Measurements from ENCODE around the gene HSPB9.

- no peak for TF ChIP-seq ZFP3 (CRISPR knock-in tag; IDR thresholded peaks at IDR 0.05)
- no peak for TF ChIP-seq PATZ1 (CRISPR knock-in tag; IDR thresholded peaks at IDR 0.05; ENCODE audit: borderline replicate concordance)
- no peak for TF ChIP-seq ZFP30 (CRISPR knock-in tag; IDR thresholded peaks at IDR 0.05)
- no peak for TF ChIP-seq GLIS3 (CRISPR knock-in tag; IDR thresholded peaks at IDR 0.05)
- no peak for TF ChIP-seq TOX (CRISPR knock-in tag; IDR thresholded peaks at IDR 0.05; ENCODE audit: borderline replicate concordance)
- no peak for TF ChIP-seq ARNTL (CRISPR knock-in tag; IDR thresholded peaks at IDR 0.05; ENCODE audit: borderline replicate concordance, low read depth)
- no peak for TF ChIP-seq TCF4 (CRISPR knock-in tag; IDR thresholded peaks at IDR 0.05; ENCODE audit: borderline replicate concordance)
- no peak for TF ChIP-seq TSHZ2 (CRISPR knock-in tag; IDR thresholded peaks at IDR 0.05)
- TF ChIP-seq PPARA (CRISPR knock-in tag; IDR thresholded peaks at IDR 0.05; ENCODE audit: borderline replicate concordance): no peak
These were observed 11.4 kb upstream of the HSPB9 start for GRCh38 chr17:42111265-42111636.
